M059J (cell line): ENCODE results near the gene RSPH1. TPM values are rescaled to one million over a fixed set of nuclear protein-coding genes. Genes with fewer than 3 reads are reported as not detected.
A peak's percentile ranks its signal among the peaks of the same experiment; 100 is the strongest.

Experiments
- DNase-seq: peaks from one replicate; pipeline ENCODE4 v3.0.0-alpha.2; 2012; ENCODE audit warnings: low read depth
- total RNA-seq: library from RNA; depleted of rRNA; stranded (reverse); fragments of >200 nt; shearing (Covaris generic); gene quantifications from 2 replicates; pipeline ENCODE4 v1.2.3, GENCODE V29; 2014

RSPH1 gene
- total RNA-seq, 1 experiment from 2014 or later, result not detected

- DNase-seq, result no peak
Observed at GRCh38 chr21:42448686-42449085, 47.3 kb downstream of the RSPH1 start.

GRCh38 chr21:42447732-42448131 is 48.3 kb downstream of the RSPH1 start:
- no peak for DNase-seq

GRCh38 chr21:42447182-42447581 is 48.8 kb downstream of the RSPH1 start:
- DNase-seq, result no peak

- no peak for DNase-seq
Observed at GRCh38 chr21:42446531-42446930, 49.5 kb downstream of the RSPH1 start.

- DNase-seq, result no peak
Observed at GRCh38 chr21:42445311-42445710, 50.7 kb downstream of the RSPH1 start.

- no peak for DNase-seq
Observed at GRCh38 chr21:42444745-42445059, 51.3 kb downstream of the RSPH1 start.

GRCh38 chr21:42443876-42444744 is 51.9 kb downstream of the RSPH1 start:
- DNase-seq, result no peak

GRCh38 chr21:42443181-42443785 is 52.7 kb downstream of the RSPH1 start:
- no peak for DNase-seq

- no peak for DNase-seq
Observed at GRCh38 chr21:42441963-42442362, 54.1 kb downstream of the RSPH1 start.

GRCh38 chr21:42440187-42440792 is 55.7 kb downstream of the RSPH1 start:
- no peak for DNase-seq

GRCh38 chr21:42439284-42440186 is 56.5 kb downstream of the RSPH1 start:
- no peak for DNase-seq

GRCh38 chr21:42438316-42439205 is 57.5 kb downstream of the RSPH1 start:
- DNase-seq, result no peak

- DNase-seq, result peak; percentile 24
Observed at GRCh38 chr21:42437786-42438185, 58.2 kb downstream of the RSPH1 start.

- no peak for DNase-seq
Observed at GRCh38 chr21:42436914-42437313, 59.1 kb downstream of the RSPH1 start.

- DNase-seq, result no peak
Observed at GRCh38 chr21:42435833-42436232, 60.2 kb downstream of the RSPH1 start.

GRCh38 chr21:42435401-42435800 is 60.6 kb downstream of the RSPH1 start:
- DNase-seq, result no peak

GRCh38 chr21:42434884-42435283 is 61.1 kb downstream of the RSPH1 start:
- DNase-seq, result no peak

- DNase-seq, result no peak
Observed at GRCh38 chr21:42433946-42434551, 62.0 kb downstream of the RSPH1 start.

- DNase-seq, result no peak
Observed at GRCh38 chr21:42432695-42433094, 63.3 kb downstream of the RSPH1 start.

- DNase-seq, result no peak
Observed at GRCh38 chr21:42431196-42431595, 64.8 kb downstream of the RSPH1 start.

- DNase-seq, result no peak
Observed at GRCh38 chr21:42430521-42430920, 65.5 kb downstream of the RSPH1 start.
